B cell (primary cell): Measurements from ENCODE around the gene SH3RF3. TPM values are rescaled to one million over a fixed set of nuclear protein-coding genes. Genes with fewer than 3 reads are reported as not detected.

ENCODE experiments used
- ATAC-seq: fragments of 200-7000 bp; cut with Tn5 transposase; one replicate; pipeline ENCODE4 v1.10.0; 2021; ENCODE audit warnings: low read depth, mild to moderate bottlenecking, moderate number of reproducible peaks, moderate library complexity
- CTCF ChIA-PET: fragments of 350-600 bp; sonication (Branson Sonifier 250); formaldehyde crosslinking; loops from one replicate; lab custom pipeline; 2021; ENCODE audit warnings: antibody characterized with exemption, inconsistent platforms; lab: Charles Lee
- POLR2A ChIA-PET: fragments of 350-600 bp; sonication (Branson Sonifier 250); formaldehyde crosslinking; loops from one replicate; lab custom pipeline; 2021; ENCODE audit warnings: antibody characterized with exemption; lab: Charles Lee
- DNase-seq: peaks from one replicate; pipeline ENCODE4 v3.0.0; 2013
- H2AFZ ChIP-seq: 2 replicates; pipeline ENCODE4 v1.6.1; 2012; ENCODE audit warnings: mild to moderate bottlenecking, low read depth, low read length; ENCODE audit not compliant: insufficient read depth, poor library complexity, severe bottlenecking
- H3K27ac ChIP-seq, 2 donors: 1 replicate in 1 of 2; 2 replicates in 1 of 2; pipeline ENCODE4 v1.5.1; 2012 to 2013; ENCODE audit warnings: low read length in 2 of 2, mild to moderate bottlenecking in 2 of 2, moderate library complexity in 1 of 2
- H3K27me3 ChIP-seq, 4 experiments: fragments of 200-600 bp in 1 of 4; sonication (generic) in 1 of 4; replicated peaks in 1 of 4; 1 replicate in 2 of 4; 2 replicates in 2 of 4; pipeline versions ENCODE4 v1.6.1 to v1.7.0; 2013 to 2016; ENCODE audit warnings: low read length in 3 of 4, mild to moderate bottlenecking in 2 of 4, mixed read lengths in 1 of 4, moderate library complexity in 1 of 4; ENCODE audit not compliant: insufficient read depth in 4 of 4, control insufficient read depth in 3 of 4; ENCODE audit errors: control extremely low read depth in 1 of 4
- H3K36me3 ChIP-seq, 2 experiments: replicated peaks in 1 of 2; 1 replicate in 1 of 2; 2 replicates in 1 of 2; pipeline versions ENCODE4 v1.6.1 to v1.7.1; 2013; ENCODE audit warnings: low read length in 1 of 2; ENCODE audit not compliant: insufficient read depth in 2 of 2, control insufficient read depth in 1 of 2; ENCODE audit errors: control extremely low read depth in 1 of 2, extremely low read depth in 1 of 2
- H3K4me1 ChIP-seq, 2 donors: fragments of 200-600 bp in 1 of 2; sonication (generic) in 1 of 2; 1 replicate in 1 of 2; 2 replicates in 1 of 2; pipeline versions ENCODE4 v1.5.1 to v1.6.1; 2013 to 2017; ENCODE audit warnings: low read length in 2 of 2; ENCODE audit not compliant: control insufficient read depth in 2 of 2, insufficient read depth in 2 of 2
- H3K4me2 ChIP-seq: replicated peaks from 2 replicates; pipeline ENCODE3; 2012; ENCODE audit warnings: mild to moderate bottlenecking, low read depth, low read length; ENCODE audit not compliant: poor library complexity, severe bottlenecking
- H3K4me3 ChIP-seq, 5 experiments: fragments of 200-600 bp in 1 of 5; sonication (generic) in 1 of 5; 1 replicate in 3 of 5; 2 replicates in 2 of 5; pipeline versions ENCODE4 v1.5.1 to v1.7.0; 2011 to 2016; ENCODE audit warnings: low read length in 4 of 5, mild to moderate bottlenecking in 4 of 5, low read depth in 2 of 5, control low read depth in 1 of 5, moderate library complexity in 1 of 5; ENCODE audit not compliant: insufficient read depth in 1 of 5; ENCODE audit errors: control extremely low read depth in 1 of 5, extremely low read depth in 1 of 5
- H3K79me2 ChIP-seq: fragments of 200-600 bp; sonication (generic); one replicate; pipeline ENCODE4 v1.6.0; 2016; ENCODE audit warnings: low read length; ENCODE audit not compliant: control insufficient read depth, insufficient read depth
- H3K9ac ChIP-seq: fragments of 200-600 bp; sonication (generic); 2 replicates; pipeline ENCODE4 v1.6.1; 2017; ENCODE audit warnings: mild to moderate bottlenecking, low read length, moderate library complexity
- H3K9me3 ChIP-seq, 3 donors: one replicate each; pipeline versions ENCODE4 v1.6.1 to v1.7.1; 2013; ENCODE audit warnings: low read length in 2 of 3; ENCODE audit not compliant: control insufficient read depth in 2 of 3, insufficient read depth in 1 of 3; ENCODE audit errors: control extremely low read depth in 1 of 3
- H4K20me1 ChIP-seq: 2 replicates; pipeline ENCODE4 v1.6.0; 2012; ENCODE audit warnings: mild to moderate bottlenecking, low read length; ENCODE audit not compliant: insufficient read depth, control insufficient read depth, poor library complexity, severe bottlenecking
- H3K27ac Mint-ChIP-seq: one replicate; pipeline ENCODE4 v1.8.0; 2021; ENCODE audit warnings: mixed read lengths
- H3K27me3 Mint-ChIP-seq: one replicate; pipeline ENCODE4 v1.8.0; 2021; ENCODE audit warnings: mixed read lengths
- H3K4me1 Mint-ChIP-seq: one replicate; pipeline ENCODE4 v1.8.0; 2021; ENCODE audit warnings: mixed read lengths
- H3K4me3 Mint-ChIP-seq: one replicate; pipeline ENCODE4 v1.8.0; 2021; ENCODE audit warnings: mixed read lengths
- H3K9me3 Mint-ChIP-seq: one replicate; pipeline ENCODE4 v1.8.0; 2022; ENCODE audit warnings: mixed read lengths; ENCODE audit not compliant: insufficient read depth
- EZH2 ChIP-seq: IDR thresholded peaks from 2 replicates; pipeline ENCODE4 v1.6.1; 2012; ENCODE audit warnings: borderline replicate concordance, low read depth, mild to moderate bottlenecking, moderate library complexity, low read length; ENCODE audit not compliant: insufficient read depth, poor library complexity, severe bottlenecking
- WGBS: methylation state at CpG from one replicate; pipeline ENCODE4 v1.1.5; 2013; ENCODE audit warnings: missing lambda C conversion rate; ENCODE audit not compliant: insufficient coverage; 5-methylcytosine and 5-hydroxymethylcytosine counted together
- intact Hi-C: fragments of 100-400 bp; cut with micrococcal nuclease; formaldehyde crosslinking; loops from one replicate; pipeline ENCODE4 v1.10.0; 2022
- polyA plus RNA-seq: library from polyadenylated mRNA; depleted of rRNA; stranded (reverse); fragments of >200 nt; gene quantifications from 2 replicates; pipeline ENCODE4 v1.2.3, GENCODE V29; 2012
- total RNA-seq, 2 donors: library from RNA; stranded (reverse); fragments of 120-200 nt in 1 of 2; gene quantifications; 1 replicate in 1 of 2; 2 replicates in 1 of 2; pipeline versions ENCODE4 v1.2.3 to v1.2.4, GENCODE V29; 2013 to 2022
- TF ChIP-seq, protein P1 (sequence below): fragments of 200-600 bp; IDR thresholded peaks from one replicate; pipeline ENCODE4 v1.8.0; 2022; ENCODE audit warnings: antibody characterized with exemption, mild to moderate bottlenecking

SH3RF3 gene
- total and polyA plus RNA-seq, 2 donors (not counting 1 experiment from before 2014, with no cell fraction given), result 0.07 to 1.2 TPM

DNA sequence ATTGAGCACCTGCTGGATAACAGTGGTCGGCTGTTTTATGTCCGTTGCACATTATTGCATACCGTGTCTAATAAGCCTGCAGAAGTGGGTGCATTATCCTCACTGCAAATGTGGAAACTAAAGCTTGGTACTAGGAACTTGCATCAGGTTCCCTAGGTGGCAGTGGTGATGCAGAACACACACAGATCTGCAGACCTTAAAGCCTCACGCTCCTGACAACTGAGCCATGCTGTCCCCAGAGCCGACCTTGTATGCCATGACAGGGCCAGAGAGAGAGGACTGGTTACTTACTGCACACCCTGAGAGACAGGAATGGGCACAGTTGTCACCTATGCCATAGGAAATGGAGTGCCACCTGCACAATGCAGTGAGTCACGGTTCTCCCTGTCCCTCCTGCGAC lies 151.8 kb downstream of the SH3RF3 start:
- Mint-ChIP-seq H3K9me3 (no peaks in the 10 kb centered on the region), H3K4me3 (no peak overlapping the region), H3K4me1 (no peaks in the 10 kb centered on the region), H3K27me3 (no peaks in the 10 kb centered on the region), H3K27ac (no peak overlapping the region)
- H3K79me2 ChIP-seq, result peaks cover 5% of the 10 kb centered on the region
- no peak for TF ChIP-seq EZH2
- TF ChIP-seq, protein P1, sequence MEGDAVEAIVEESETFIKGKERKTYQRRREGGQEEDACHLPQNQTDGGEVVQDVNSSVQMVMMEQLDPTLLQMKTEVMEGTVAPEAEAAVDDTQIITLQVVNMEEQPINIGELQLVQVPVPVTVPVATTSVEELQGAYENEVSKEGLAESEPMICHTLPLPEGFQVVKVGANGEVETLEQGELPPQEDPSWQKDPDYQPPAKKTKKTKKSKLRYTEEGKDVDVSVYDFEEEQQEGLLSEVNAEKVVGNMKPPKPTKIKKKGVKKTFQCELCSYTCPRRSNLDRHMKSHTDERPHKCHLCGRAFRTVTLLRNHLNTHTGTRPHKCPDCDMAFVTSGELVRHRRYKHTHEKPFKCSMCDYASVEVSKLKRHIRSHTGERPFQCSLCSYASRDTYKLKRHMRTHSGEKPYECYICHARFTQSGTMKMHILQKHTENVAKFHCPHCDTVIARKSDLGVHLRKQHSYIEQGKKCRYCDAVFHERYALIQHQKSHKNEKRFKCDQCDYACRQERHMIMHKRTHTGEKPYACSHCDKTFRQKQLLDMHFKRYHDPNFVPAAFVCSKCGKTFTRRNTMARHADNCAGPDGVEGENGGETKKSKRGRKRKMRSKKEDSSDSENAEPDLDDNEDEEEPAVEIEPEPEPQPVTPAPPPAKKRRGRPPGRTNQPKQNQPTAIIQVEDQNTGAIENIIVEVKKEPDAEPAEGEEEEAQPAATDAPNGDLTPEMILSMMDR, result no peak
- ChIA-PET CTCF (no interaction called here), POLR2A (no interaction called here)
- H3K9me3 ChIP-seq, result no peaks in the 10 kb centered on the region
- ATAC-seq, result no peak
- WGBS, result 77% methylated on average over 6 of the region's 7 CpGs
- no peak overlapping the region for H3K4me2 ChIP-seq
- H3K9ac ChIP-seq, result no peak overlapping the region
- intact Hi-C loops, result no loop called here
- no peak overlapping the region for H3K4me3 ChIP-seq
- H3K27me3 ChIP-seq, result no peaks in the 10 kb centered on the region
- no peak overlapping the region for H3K27ac ChIP-seq
- no peaks in the 10 kb centered on the region for H3K4me1 ChIP-seq
- H4K20me1 ChIP-seq, result no peaks in the 10 kb centered on the region
- H2AFZ ChIP-seq, result no peak overlapping the region
- no peak for DNase-seq
- H3K36me3 ChIP-seq, result no peaks in the 10 kb centered on the region

DNA sequence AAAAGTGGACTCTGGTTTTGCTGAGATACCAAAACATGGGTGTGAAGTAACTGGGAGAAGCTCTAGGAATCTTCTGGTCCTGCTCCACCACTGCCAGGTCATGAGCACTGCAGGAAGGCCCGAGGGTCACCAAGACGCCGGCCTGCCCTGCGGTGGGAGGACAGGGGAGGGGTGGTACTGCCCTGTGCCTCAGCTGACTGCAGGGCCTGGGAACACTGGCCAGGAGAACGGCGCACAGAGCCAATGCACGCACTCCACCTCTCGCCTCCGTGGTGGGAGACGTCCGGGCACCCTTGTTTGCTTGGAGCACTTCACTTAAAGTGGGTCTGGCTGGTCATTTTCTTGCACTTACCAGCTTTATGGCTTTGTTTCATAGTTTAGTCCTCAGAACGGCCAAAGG lies 153.4 kb downstream of the SH3RF3 start:
- TF ChIP-seq, protein P1, result no peak
- TF ChIP-seq EZH2, result no peak
- H4K20me1 ChIP-seq, result no peaks in the 10 kb centered on the region
- DNase-seq (no peak), ATAC-seq (no peak)
- Mint-ChIP-seq H3K4me1 (no peaks in the 10 kb centered on the region), H3K9me3 (no peaks in the 10 kb centered on the region), H3K4me3 (no peak overlapping the region), H3K27me3 (no peaks in the 10 kb centered on the region), H3K27ac (no peak overlapping the region)
- H3K9me3 ChIP-seq, result no peaks in the 10 kb centered on the region
- intact Hi-C loops, result no loop called here
- no peak overlapping the region for H3K4me3 ChIP-seq
- 94% methylated on average over 12 of the region's 12 CpGs for WGBS
- POLR2A ChIA-PET, result no interaction called here
- CTCF ChIA-PET, result interaction anchor here (1.1 kb wide), 1 partner anchor 22 kb away, joined by 7 read pairs; no protein-coding TSS in a partner anchor
- no peaks in the 10 kb centered on the region for H3K27me3 ChIP-seq
- no peak overlapping the region for H3K27ac ChIP-seq
- no peak overlapping the region for H2AFZ ChIP-seq
- peaks cover 5% of the 10 kb centered on the region for H3K79me2 ChIP-seq
- no peaks in the 10 kb centered on the region for H3K4me1 ChIP-seq
- H3K4me2 ChIP-seq, result no peak overlapping the region
- no peak overlapping the region for H3K9ac ChIP-seq
- H3K36me3 ChIP-seq, result no peaks in the 10 kb centered on the region
